Tibial nerve (tissue), 3 donors: ENCODE measurements around the gene SYNGAP1.

Experiments
- POLR2A ChIP-seq, 2 donors: fragments of 450-650 bp; IDR thresholded peaks; one replicate each; pipeline ENCODE4 v1.6.1; 2017; ENCODE audit warnings: antibody characterized with exemption in 2 of 2, mild to moderate bottlenecking in 2 of 2, moderate library complexity in 2 of 2
- TF ChIP-seq, protein P1 (sequence below), 5 experiments: fragments of 200-600 bp in 3 of 5; fragments of 450-650 bp in 2 of 5; sonication (generic) in 3 of 5; IDR thresholded peaks; one replicate each; pipeline ENCODE4 v1.5.1; 2016 to 2019; ENCODE audit warnings: antibody characterized with exemption in 5 of 5, mild to moderate bottlenecking in 3 of 5, moderate library complexity in 2 of 5

- TF ChIP-seq, protein P1, sequence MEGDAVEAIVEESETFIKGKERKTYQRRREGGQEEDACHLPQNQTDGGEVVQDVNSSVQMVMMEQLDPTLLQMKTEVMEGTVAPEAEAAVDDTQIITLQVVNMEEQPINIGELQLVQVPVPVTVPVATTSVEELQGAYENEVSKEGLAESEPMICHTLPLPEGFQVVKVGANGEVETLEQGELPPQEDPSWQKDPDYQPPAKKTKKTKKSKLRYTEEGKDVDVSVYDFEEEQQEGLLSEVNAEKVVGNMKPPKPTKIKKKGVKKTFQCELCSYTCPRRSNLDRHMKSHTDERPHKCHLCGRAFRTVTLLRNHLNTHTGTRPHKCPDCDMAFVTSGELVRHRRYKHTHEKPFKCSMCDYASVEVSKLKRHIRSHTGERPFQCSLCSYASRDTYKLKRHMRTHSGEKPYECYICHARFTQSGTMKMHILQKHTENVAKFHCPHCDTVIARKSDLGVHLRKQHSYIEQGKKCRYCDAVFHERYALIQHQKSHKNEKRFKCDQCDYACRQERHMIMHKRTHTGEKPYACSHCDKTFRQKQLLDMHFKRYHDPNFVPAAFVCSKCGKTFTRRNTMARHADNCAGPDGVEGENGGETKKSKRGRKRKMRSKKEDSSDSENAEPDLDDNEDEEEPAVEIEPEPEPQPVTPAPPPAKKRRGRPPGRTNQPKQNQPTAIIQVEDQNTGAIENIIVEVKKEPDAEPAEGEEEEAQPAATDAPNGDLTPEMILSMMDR (IDR thresholded peaks at IDR 0.05), result no peak
- TF ChIP-seq POLR2A (IDR thresholded peaks at IDR 0.05), result no peak
Observed at GRCh38 chr6:33497157-33497556, 77.3 kb downstream of the SYNGAP1 start.
